GM23338 (cell line): ENCODE measurements around the gene CHCHD3. TPM values are rescaled to one million over a fixed set of nuclear protein-coding genes. Genes with fewer than 3 reads are reported as not detected.

Source experiments
- ATAC-seq: fragments of 200-7000 bp; cut with Tn5 transposase; 3 replicates; pipeline ENCODE4 v1.9.1; 2020
- DNase-seq: peaks from one replicate; pipeline ENCODE4 v3.0.0-alpha.2; 2015; ENCODE audit warnings: low spot score
- H2AFZ ChIP-seq: fragments of 200-600 bp; sonication (generic); 2 replicates; pipeline ENCODE4 v1.8.0; 2016; ENCODE audit warnings: antibody characterized with exemption, mild to moderate bottlenecking, moderate library complexity
- H3F3A ChIP-seq: fragments of 200-600 bp; sonication (generic); replicated peaks from 2 replicates; pipeline ENCODE4 v1.8.0; 2017; ENCODE audit warnings: antibody characterized with exemption, mixed run types, low read depth
- H3K27ac ChIP-seq: fragments of 200-600 bp; sonication (generic); 2 replicates; pipeline ENCODE4 v1.6.1; 2016; ENCODE audit warnings: low read depth
- H3K27me3 ChIP-seq: fragments of 200-600 bp; sonication (generic); 2 replicates; pipeline ENCODE4 v1.8.0; 2016; ENCODE audit warnings: mild to moderate bottlenecking, mixed run types, moderate library complexity; ENCODE audit not compliant: insufficient read depth
- H3K36me3 ChIP-seq: fragments of 200-600 bp; sonication (generic); 2 replicates; pipeline ENCODE4 v1.8.0; 2016; ENCODE audit warnings: mild to moderate bottlenecking; ENCODE audit not compliant: insufficient read depth
- H3K4me1 ChIP-seq: fragments of 200-600 bp; sonication (generic); 2 replicates; pipeline ENCODE4 v1.8.0; 2016; ENCODE audit warnings: mild to moderate bottlenecking, moderate library complexity; ENCODE audit not compliant: insufficient read depth
- H3K4me2 ChIP-seq: fragments of 200-600 bp; sonication (generic); 2 replicates; pipeline ENCODE4 v1.7.1; 2017; ENCODE audit warnings: mixed run types
- H3K4me3 ChIP-seq: fragments of 200-600 bp; sonication (generic); 2 replicates; pipeline ENCODE4 v1.6.1; 2016; ENCODE audit warnings: mixed run types
- H3K79me2 ChIP-seq: fragments of 200-600 bp; sonication (generic); replicated peaks from 2 replicates; pipeline ENCODE4 v1.8.0; 2017; ENCODE audit warnings: mild to moderate bottlenecking; ENCODE audit not compliant: insufficient read depth
- H3K9me2 ChIP-seq: fragments of 200-600 bp; sonication (generic); 2 replicates; pipeline ENCODE4 v1.8.0; 2017; ENCODE audit not compliant: insufficient read depth
- H4K20me1 ChIP-seq: fragments of 200-600 bp; sonication (generic); replicated peaks from 2 replicates; pipeline ENCODE4 v1.8.0; 2017; ENCODE audit warnings: mild to moderate bottlenecking; ENCODE audit not compliant: insufficient read depth
- H3K27ac Mint-ChIP-seq: 2 replicates; pipeline ENCODE4 v1.8.0; 2020; ENCODE audit warnings: inconsistent platforms, mild to moderate bottlenecking, moderate library complexity, mixed read lengths
- H3K27me3 Mint-ChIP-seq: 3 replicates; pipeline ENCODE4 v1.8.0; 2022; ENCODE audit warnings: low read depth, mild to moderate bottlenecking, moderate library complexity, mixed read lengths, inconsistent platforms; ENCODE audit not compliant: insufficient read depth, poor library complexity
- H3K36me3 Mint-ChIP-seq: 3 replicates; pipeline ENCODE4 v1.8.0; 2021; ENCODE audit warnings: low read depth, mild to moderate bottlenecking, inconsistent platforms, moderate library complexity, mixed read lengths
- H3K4me1 Mint-ChIP-seq: 3 replicates; pipeline ENCODE4 v1.8.0; 2020; ENCODE audit warnings: mild to moderate bottlenecking, inconsistent platforms, mixed read lengths
- H3K4me3 Mint-ChIP-seq: 3 replicates; pipeline ENCODE4 v1.8.0; 2021; ENCODE audit warnings: moderate library complexity, mild to moderate bottlenecking, inconsistent platforms, mixed read lengths
- H3K9me3 Mint-ChIP-seq: 3 replicates; pipeline ENCODE4 v1.8.0; 2020; ENCODE audit warnings: moderate library complexity, mild to moderate bottlenecking, inconsistent platforms, mixed read lengths
- CREB1 ChIP-seq: fragments of 250-450 bp; sonication (Bioruptor Pico); IDR thresholded peaks from 2 replicates; pipeline ENCODE4 v1.5.0; 2020; ENCODE audit warnings: low read depth, mild to moderate bottlenecking, moderate library complexity
- CTCF ChIP-seq, 2 experiments: fragments of 200-600 bp in 1 of 2; sonication (generic) in 1 of 2; conservative IDR thresholded peaks; 2 replicates each; pipeline versions ENCODE4 v1.5.1 to v1.6.1; 2016 to 2017; ENCODE audit warnings: antibody characterized with exemption in 2 of 2, low read depth in 2 of 2, mild to moderate bottlenecking in 2 of 2, moderate library complexity in 1 of 2
- EZH2 ChIP-seq: fragments of 200-600 bp; sonication (generic); IDR thresholded peaks from one replicate; pipeline ENCODE4 v1.8.0; 2017; ENCODE audit warnings: antibody characterized with exemption, mild to moderate bottlenecking, low read depth; ENCODE audit not compliant: unreplicated experiment
- EZH2phosphoT487 ChIP-seq: fragments of 200-600 bp; sonication (generic); IDR thresholded peaks from one replicate; pipeline ENCODE4 v1.8.1; 2018; ENCODE audit warnings: antibody characterized with exemption; ENCODE audit not compliant: unreplicated experiment
- JUNB ChIP-seq: IDR thresholded peaks from one replicate; pipeline ENCODE4 v1.6.1; 2016; ENCODE audit warnings: antibody characterized with exemption; ENCODE audit not compliant: unreplicated experiment
- NANOG ChIP-seq: IDR thresholded peaks from 2 replicates; pipeline ENCODE4 v1.6.1; 2016; ENCODE audit warnings: antibody characterized with exemption, borderline replicate concordance
- POLR2AphosphoS5 ChIP-seq: IDR thresholded peaks from 2 replicates; pipeline ENCODE4 v1.6.1; 2016; ENCODE audit warnings: antibody characterized with exemption, low read depth
- STAT1 ChIP-seq: IDR thresholded peaks from one replicate; pipeline ENCODE4 v1.6.1; 2016; ENCODE audit warnings: antibody characterized with exemption; ENCODE audit not compliant: unreplicated experiment
- ZNF114 ChIP-seq: fragments of 250-450 bp; sonication (Bioruptor Pico); IDR thresholded peaks from 2 replicates; pipeline ENCODE4 v1.5.0; 2020; ENCODE audit warnings: mild to moderate bottlenecking, moderate library complexity
- ZNF331 ChIP-seq: fragments of 250-450 bp; sonication (Bioruptor Pico); IDR thresholded peaks from 2 replicates; pipeline ENCODE4 v1.5.0; 2020; ENCODE audit warnings: low read depth, mild to moderate bottlenecking, moderate library complexity
- polyA plus RNA-seq: library from polyadenylated mRNA; unstranded; fragments of >200 nt; fragmentation: Nextera tagmentation; extraction: Ambion mirVana; gene quantifications from 2 replicates; pipeline ENCODE4 v1.2.1, GENCODE V29; 2016
- total RNA-seq: library from RNA; depleted of rRNA; stranded (reverse); fragments of >200 nt; shearing (Covaris generic); gene quantifications from 2 replicates; pipeline ENCODE4 v1.2.3, GENCODE V29; 2014
- TF ChIP-seq, protein P1 (sequence below): IDR thresholded peaks from 2 replicates; pipeline ENCODE4 v1.6.1; 2016; ENCODE audit warnings: antibody characterized with exemption
- TF ChIP-seq, protein P2 (sequence below): IDR thresholded peaks from one replicate; pipeline ENCODE4 v1.6.1; 2018; ENCODE audit warnings: antibody characterized with exemption; ENCODE audit not compliant: unreplicated experiment
- TF ChIP-seq, protein P3 (sequence below): fragments of 250-450 bp; sonication (Bioruptor Pico); IDR thresholded peaks from 2 replicates; pipeline ENCODE4 v1.5.0; 2020; ENCODE audit warnings: mild to moderate bottlenecking, moderate library complexity

Gene CHCHD3
- total and polyA plus RNA-seq, 2 experiments from 2014 or later, result 107 to 131 TPM

DNA sequence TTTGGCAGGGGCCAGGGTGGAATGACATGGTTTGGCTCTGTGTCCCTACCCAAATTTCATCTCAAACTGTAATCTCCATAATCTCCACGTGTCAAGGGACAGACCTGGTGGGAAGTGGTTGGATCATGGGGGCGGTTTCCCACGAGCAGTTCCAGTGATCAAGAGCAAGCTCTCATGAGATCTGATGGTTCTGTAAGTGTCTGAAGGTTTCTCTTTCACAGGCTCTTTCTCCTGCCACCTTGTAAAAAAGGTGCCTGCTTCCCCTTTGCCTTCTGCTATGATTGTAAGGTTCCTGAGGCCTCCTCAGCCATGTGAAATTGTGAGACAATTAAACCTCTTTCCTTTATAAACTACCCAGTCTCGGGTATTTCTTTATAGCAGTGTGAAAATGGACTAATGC is 188.3 kb downstream of the CHCHD3 start:
- Histone ChIP-seq H3K4me3 (no peak overlapping the region), H3K79me2 (peaks cover 13% of the 10 kb centered on the region; the same call in 1 of the 2 replicates), H3K27me3 (no peaks in the 10 kb centered on the region), H3K27ac (no peak overlapping the region), H3K36me3 (peaks cover 6% of the 10 kb centered on the region), H2AFZ (no peak overlapping the region), H3F3A (no peaks in the 10 kb centered on the region), H3K4me1 (no peaks in the 10 kb centered on the region), H3K4me2 (no peak overlapping the region), H3K9me2 (0 out of 2 replicates have a peak, but pooled peaks cover 3% of the 10 kb centered on the region), H4K20me1 (0 out of 2 replicates have a peak, but pooled peaks cover 6% of the 10 kb centered on the region)
- peaks cover 43% of the 10 kb centered on the region for H3K36me3 Mint-ChIP-seq
- ATAC-seq (no peak), DNase-seq (no peak)
- peaks cover 28% of the 10 kb centered on the region for H3K9me3 Mint-ChIP-seq
- H3K27me3 Mint-ChIP-seq, result no peaks in the 10 kb centered on the region
- TF ChIP-seq, protein P1, sequence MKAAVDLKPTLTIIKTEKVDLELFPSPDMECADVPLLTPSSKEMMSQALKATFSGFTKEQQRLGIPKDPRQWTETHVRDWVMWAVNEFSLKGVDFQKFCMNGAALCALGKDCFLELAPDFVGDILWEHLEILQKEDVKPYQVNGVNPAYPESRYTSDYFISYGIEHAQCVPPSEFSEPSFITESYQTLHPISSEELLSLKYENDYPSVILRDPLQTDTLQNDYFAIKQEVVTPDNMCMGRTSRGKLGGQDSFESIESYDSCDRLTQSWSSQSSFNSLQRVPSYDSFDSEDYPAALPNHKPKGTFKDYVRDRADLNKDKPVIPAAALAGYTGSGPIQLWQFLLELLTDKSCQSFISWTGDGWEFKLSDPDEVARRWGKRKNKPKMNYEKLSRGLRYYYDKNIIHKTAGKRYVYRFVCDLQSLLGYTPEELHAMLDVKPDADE, result no peak
- TF ChIP-seq POLR2AphosphoS5, result no peak
- TF ChIP-seq, protein P2, sequence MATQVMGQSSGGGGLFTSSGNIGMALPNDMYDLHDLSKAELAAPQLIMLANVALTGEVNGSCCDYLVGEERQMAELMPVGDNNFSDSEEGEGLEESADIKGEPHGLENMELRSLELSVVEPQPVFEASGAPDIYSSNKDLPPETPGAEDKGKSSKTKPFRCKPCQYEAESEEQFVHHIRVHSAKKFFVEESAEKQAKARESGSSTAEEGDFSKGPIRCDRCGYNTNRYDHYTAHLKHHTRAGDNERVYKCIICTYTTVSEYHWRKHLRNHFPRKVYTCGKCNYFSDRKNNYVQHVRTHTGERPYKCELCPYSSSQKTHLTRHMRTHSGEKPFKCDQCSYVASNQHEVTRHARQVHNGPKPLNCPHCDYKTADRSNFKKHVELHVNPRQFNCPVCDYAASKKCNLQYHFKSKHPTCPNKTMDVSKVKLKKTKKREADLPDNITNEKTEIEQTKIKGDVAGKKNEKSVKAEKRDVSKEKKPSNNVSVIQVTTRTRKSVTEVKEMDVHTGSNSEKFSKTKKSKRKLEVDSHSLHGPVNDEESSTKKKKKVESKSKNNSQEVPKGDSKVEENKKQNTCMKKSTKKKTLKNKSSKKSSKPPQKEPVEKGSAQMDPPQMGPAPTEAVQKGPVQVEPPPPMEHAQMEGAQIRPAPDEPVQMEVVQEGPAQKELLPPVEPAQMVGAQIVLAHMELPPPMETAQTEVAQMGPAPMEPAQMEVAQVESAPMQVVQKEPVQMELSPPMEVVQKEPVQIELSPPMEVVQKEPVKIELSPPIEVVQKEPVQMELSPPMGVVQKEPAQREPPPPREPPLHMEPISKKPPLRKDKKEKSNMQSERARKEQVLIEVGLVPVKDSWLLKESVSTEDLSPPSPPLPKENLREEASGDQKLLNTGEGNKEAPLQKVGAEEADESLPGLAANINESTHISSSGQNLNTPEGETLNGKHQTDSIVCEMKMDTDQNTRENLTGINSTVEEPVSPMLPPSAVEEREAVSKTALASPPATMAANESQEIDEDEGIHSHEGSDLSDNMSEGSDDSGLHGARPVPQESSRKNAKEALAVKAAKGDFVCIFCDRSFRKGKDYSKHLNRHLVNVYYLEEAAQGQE, result no peak
- TF ChIP-seq ZNF331 (CRISPR knock-in tag), result no peak
- TF ChIP-seq STAT1, result no peak
- no peak for TF ChIP-seq NANOG
- TF ChIP-seq, protein P3, sequence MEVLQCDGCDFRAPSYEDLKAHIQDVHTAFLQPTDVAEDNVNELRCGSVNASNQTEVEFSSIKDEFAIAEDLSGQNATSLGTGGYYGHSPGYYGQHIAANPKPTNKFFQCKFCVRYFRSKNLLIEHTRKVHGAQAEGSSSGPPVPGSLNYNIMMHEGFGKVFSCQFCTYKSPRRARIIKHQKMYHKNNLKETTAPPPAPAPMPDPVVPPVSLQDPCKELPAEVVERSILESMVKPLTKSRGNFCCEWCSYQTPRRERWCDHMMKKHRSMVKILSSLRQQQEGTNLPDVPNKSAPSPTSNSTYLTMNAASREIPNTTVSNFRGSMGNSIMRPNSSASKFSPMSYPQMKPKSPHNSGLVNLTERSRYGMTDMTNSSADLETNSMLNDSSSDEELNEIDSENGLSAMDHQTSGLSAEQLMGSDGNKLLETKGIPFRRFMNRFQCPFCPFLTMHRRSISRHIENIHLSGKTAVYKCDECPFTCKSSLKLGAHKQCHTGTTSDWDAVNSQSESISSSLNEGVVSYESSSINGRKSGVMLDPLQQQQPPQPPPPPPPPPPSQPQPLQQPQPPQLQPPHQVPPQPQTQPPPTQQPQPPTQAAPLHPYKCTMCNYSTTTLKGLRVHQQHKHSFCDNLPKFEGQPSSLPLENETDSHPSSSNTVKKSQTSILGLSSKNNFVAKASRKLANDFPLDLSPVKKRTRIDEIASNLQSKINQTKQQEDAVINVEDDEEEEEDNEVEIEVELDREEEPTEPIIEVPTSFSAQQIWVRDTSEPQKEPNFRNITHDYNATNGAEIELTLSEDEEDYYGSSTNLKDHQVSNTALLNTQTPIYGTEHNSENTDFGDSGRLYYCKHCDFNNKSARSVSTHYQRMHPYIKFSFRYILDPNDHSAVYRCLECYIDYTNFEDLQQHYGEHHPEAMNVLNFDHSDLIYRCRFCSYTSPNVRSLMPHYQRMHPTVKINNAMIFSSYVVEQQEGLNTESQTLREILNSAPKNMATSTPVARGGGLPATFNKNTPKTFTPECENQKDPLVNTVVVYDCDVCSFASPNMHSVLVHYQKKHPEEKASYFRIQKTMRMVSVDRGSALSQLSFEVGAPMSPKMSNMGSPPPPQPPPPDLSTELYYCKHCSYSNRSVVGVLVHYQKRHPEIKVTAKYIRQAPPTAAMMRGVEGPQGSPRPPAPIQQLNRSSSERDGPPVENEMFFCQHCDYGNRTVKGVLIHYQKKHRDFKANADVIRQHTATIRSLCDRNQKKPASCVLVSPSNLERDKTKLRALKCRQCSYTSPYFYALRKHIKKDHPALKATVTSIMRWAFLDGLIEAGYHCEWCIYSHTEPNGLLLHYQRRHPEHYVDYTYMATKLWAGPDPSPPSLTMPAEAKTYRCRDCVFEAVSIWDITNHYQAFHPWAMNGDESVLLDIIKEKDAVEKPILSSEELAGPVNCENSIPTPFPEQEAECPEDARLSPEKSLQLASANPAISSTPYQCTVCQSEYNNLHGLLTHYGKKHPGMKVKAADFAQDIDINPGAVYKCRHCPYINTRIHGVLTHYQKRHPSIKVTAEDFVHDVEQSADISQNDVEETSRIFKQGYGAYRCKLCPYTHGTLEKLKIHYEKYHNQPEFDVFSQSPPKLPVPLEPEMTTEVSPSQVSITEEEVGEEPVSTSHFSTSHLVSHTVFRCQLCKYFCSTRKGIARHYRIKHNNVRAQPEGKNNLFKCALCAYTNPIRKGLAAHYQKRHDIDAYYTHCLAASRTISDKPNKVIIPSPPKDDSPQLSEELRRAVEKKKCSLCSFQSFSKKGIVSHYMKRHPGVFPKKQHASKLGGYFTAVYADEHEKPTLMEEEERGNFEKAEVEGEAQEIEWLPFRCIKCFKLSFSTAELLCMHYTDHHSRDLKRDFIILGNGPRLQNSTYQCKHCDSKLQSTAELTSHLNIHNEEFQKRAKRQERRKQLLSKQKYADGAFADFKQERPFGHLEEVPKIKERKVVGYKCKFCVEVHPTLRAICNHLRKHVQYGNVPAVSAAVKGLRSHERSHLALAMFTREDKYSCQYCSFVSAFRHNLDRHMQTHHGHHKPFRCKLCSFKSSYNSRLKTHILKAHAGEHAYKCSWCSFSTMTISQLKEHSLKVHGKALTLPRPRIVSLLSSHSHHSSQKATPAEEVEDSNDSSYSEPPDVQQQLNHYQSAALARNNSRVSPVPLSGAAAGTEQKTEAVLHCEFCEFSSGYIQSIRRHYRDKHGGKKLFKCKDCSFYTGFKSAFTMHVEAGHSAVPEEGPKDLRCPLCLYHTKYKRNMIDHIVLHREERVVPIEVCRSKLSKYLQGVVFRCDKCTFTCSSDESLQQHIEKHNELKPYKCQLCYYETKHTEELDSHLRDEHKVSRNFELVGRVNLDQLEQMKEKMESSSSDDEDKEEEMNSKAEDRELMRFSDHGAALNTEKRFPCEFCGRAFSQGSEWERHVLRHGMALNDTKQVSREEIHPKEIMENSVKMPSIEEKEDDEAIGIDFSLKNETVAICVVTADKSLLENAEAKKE (CRISPR knock-in tag), result no peak
- TF ChIP-seq JUNB, result no peak
- no peak for TF ChIP-seq ZNF114 (CRISPR knock-in tag)
- no peak for TF ChIP-seq CREB1 (CRISPR knock-in tag)
- TF ChIP-seq EZH2phosphoT487, result no peak
- no peak for TF ChIP-seq CTCF (conservative IDR thresholded peaks at IDR 0.05; ENCODE audit: low read depth in 2 of 2)
- TF ChIP-seq EZH2, result no peak
- H3K27ac Mint-ChIP-seq, result no peak overlapping the region
- no peaks in the 10 kb centered on the region; the same call in 1 of the 3 replicates for H3K4me1 Mint-ChIP-seq
- H3K4me3 Mint-ChIP-seq, result no peak overlapping the region
